Ovary (tissue), 10 donors: ENCODE results near the gene RAB27B. TPM values are rescaled to one million over a fixed set of nuclear protein-coding genes. Genes with fewer than 3 reads are reported as not detected.

ENCODE experiments used
- DNase-seq, 5 donors: peaks; one replicate each; pipeline ENCODE4 v3.0.0-alpha.2; 2019 to 2020
- H3K27ac ChIP-seq, 2 donors: fragments of 200-600 bp; one replicate each; pipeline versions ENCODE4 v1.5.1 to v1.8.0; 2019 to 2022
- H3K27me3 ChIP-seq: fragments of 200-600 bp; one replicate; pipeline ENCODE4 v1.8.0; 2022
- H3K36me3 ChIP-seq: fragments of 200-600 bp; sonication (generic); one replicate; pipeline ENCODE4 v1.5.1; 2019
- H3K4me1 ChIP-seq: one replicate; pipeline ENCODE4 v1.8.1; 2013; ENCODE audit warnings: mild to moderate bottlenecking, moderate library complexity; ENCODE audit not compliant: insufficient read depth
- H3K4me3 ChIP-seq: fragments of 200-600 bp; sonication (generic); one replicate; pipeline ENCODE4 v1.5.1; 2017
- H3K9me3 ChIP-seq, 2 donors: fragments of 200-600 bp in 1 of 2; sonication (generic) in 1 of 2; one replicate each; pipeline versions ENCODE4 v1.5.1 to v1.8.1; 2013 to 2019; ENCODE audit warnings: mild to moderate bottlenecking in 1 of 2, moderate library complexity in 1 of 2
- EP300 ChIP-seq: sonication (generic); formaldehyde crosslinking; IDR thresholded peaks from one replicate; pipeline ENCODE4 v1.6.1; 2017; ENCODE audit warnings: antibody characterized with exemption
- POLR2A ChIP-seq: fragments of 450-650 bp; IDR thresholded peaks from one replicate; pipeline ENCODE4 v1.6.1; 2017; ENCODE audit warnings: antibody characterized with exemption, mild to moderate bottlenecking, moderate library complexity
- WGBS, 3 donors: extraction: QIAGEN DNeasy Blood & Tissue Kit in 1 of 3; methylation state at CpG; one replicate each; pipeline versions ENCODE4 v1.1.5 to v1.1.7; 2013 to 2017; 5-methylcytosine and 5-hydroxymethylcytosine counted together
- intact Hi-C, 4 donors: fragments of 100-400 bp; cut with DNase I; formaldehyde crosslinking; loops; one replicate each; pipeline versions ENCODE4 v1.11.0 to v1.15.1; 2022 to 2023
- long read RNA-seq, 3 donors: library from polyadenylated mRNA in 2 of 3; unstranded in 2 of 3; transcript quantifications; one replicate each; pipeline ENCODE4 v2.0.0 and lab custom pipeline, GENCODE V29; 2021 to 2026
- polyA plus RNA-seq, 2 donors: library from polyadenylated mRNA; stranded (reverse); fragments of 200-250 nt in 1 of 2; fragments of 350-450 nt in 1 of 2; fragmentation: Illumina TruSeq in 1 of 2; extraction: RNeasy Lipid Tissue Mini Kit (QIAGEN cat#74804) in 1 of 2; gene quantifications; one replicate each; pipeline ENCODE4 v1.2.3, GENCODE V29; 2013 to 2014
- total RNA-seq, 7 donors: library from RNA; depleted of rRNA in 2 of 7; stranded (reverse); fragments of >200 nt in 2 of 7; fragmentation: NEBNext Ultra II Directional in 3 of 7; extraction: Animal tissue kit (Norgen Biotek cat#: 25700) in 3 of 7; gene quantifications; one replicate each; pipeline versions ENCODE4 v1.1.0 to v1.2.4, GENCODE V29; 2016 to 2023
- TF ChIP-seq, protein P1 (sequence below), 3 donors: fragments of 450-650 bp in 2 of 3; fragments of 200-600 bp in 1 of 3; IDR thresholded peaks; one replicate each; pipeline versions ENCODE4 v1.5.1 to v1.8.0; 2016 to 2022; ENCODE audit warnings: antibody characterized with exemption in 3 of 3, mild to moderate bottlenecking in 1 of 3
- donor health status: DM: no; HTN: no; CAD: no; lungs with moderate emphysema.
- donor health status: DM: no; HTN: no; CAD: no.
- donor health status: Bipolar disorder and iron deficiency.
- donor health status: DM: yes; HTN: yes; CAD: no.
- donor health status: DM: no; HTN: no; CAD: no.
- donor health status: DM: yes; HTN: yes; CAD: no.

Gene RAB27B, protein sequence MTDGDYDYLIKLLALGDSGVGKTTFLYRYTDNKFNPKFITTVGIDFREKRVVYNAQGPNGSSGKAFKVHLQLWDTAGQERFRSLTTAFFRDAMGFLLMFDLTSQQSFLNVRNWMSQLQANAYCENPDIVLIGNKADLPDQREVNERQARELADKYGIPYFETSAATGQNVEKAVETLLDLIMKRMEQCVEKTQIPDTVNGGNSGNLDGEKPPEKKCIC
- total RNA-seq: 1 to 10 TPM in 1 of 7 donors, under 1 TPM in 6; 0.05 to 3.9 (median 0.12) TPM
- polyA plus RNA-seq: 1 to 10 TPM in 1 of 2 donors, under 1 TPM in 1; 0.08 to 1.9 TPM
- long read RNA-seq, donor 1, full-length matches to known transcripts: 1 of 2 reads
- long read RNA-seq, donor 1, partial matches to known transcripts: 0 of 2 reads
- long read RNA-seq, donor 1, other reads (novel, unspliced or antisense): 1 of 2 reads
- long read RNA-seq, donor 2: 0 reads
- long read RNA-seq, donor 3: 0 reads

DNA sequence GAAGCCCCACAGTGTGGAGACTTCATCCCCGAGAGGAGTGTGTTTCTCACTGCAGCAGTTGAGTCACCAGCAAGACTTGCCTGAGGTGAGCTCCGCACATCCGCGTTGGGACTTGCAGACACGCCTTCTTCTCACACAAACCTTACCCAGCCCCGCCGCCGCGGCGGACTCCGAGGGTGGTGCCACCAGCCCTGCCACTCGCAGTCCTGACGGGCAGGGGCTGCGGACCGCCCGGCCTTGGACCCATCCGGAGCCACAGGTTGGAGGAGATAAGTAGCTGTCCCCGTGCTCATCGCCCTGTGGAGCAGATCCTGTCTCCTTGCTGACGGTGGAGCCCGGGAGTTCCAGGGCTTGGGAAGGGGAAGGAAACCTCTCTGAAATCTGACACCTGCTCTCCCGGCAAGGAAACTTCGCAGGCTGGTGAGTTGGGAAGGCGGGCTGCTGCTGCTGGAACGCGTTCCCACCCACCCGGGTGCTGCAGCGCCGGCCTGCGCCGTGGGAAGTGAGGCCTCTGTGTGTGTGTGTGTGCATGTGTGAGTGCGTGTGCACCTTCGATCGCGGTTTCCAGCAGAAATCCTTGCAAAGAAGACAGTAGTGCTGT, at the start of gene RAB27B:
Gene RAB27B, plus strand, starts transcription at position 197 of the 601 bp plus-strand sequence. CDS start 49,109 bp downstream, outside the sequence.
- 0 to 1% (median 1%) methylated on average over 35 of the region's 35 CpGs for WGBS, 3 donors
- TF ChIP-seq, protein P1, sequence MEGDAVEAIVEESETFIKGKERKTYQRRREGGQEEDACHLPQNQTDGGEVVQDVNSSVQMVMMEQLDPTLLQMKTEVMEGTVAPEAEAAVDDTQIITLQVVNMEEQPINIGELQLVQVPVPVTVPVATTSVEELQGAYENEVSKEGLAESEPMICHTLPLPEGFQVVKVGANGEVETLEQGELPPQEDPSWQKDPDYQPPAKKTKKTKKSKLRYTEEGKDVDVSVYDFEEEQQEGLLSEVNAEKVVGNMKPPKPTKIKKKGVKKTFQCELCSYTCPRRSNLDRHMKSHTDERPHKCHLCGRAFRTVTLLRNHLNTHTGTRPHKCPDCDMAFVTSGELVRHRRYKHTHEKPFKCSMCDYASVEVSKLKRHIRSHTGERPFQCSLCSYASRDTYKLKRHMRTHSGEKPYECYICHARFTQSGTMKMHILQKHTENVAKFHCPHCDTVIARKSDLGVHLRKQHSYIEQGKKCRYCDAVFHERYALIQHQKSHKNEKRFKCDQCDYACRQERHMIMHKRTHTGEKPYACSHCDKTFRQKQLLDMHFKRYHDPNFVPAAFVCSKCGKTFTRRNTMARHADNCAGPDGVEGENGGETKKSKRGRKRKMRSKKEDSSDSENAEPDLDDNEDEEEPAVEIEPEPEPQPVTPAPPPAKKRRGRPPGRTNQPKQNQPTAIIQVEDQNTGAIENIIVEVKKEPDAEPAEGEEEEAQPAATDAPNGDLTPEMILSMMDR (IDR thresholded peaks at IDR 0.05): no peak
- TF ChIP-seq EP300 (no peak), POLR2A (no peak)
- Histone ChIP-seq H3K27me3 (no peaks in the 10 kb centered on the region), H3K4me3 (peak within 1 kb of the TSS; percentile 46), H3K9me3 (no peaks in the 10 kb centered on the region), H3K27ac (no peak within 1 kb of the TSS), H3K4me1 (peaks cover 5% of the 10 kb centered on the region), H3K36me3 (no peaks in the 10 kb centered on the region)
- peak; percentile 32 to 62 (median 42) for DNase-seq
- intact Hi-C loops: no loop called here

DNA sequence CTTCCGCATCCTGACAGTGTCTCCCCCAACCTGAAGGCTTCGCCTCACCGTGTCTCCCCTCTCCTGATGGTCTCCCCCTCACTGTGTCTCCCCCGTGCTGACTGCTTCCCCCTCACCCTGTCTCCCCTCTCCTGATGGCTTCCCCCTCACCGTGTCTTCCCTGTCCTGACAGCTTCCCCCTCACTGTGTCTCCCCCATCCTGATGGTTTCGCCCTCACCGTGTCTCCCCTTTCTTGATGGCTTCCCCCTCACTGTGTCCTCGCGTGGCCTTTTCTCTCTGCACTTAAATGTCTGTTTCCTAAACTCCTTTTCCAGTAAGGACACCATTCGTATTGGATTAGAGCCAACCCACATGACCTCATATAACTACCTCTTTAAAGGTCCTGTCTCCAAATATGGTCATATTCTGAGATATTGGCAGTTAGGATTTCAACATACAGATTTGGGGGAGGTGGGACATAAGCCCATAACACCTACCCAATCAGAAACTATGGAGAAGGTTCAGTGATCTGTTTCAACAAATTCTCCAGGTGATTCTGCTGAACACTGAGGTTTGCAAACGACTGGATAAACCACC, 47.9 kb upstream of the RAB27B start:
- Histone ChIP-seq H3K4me1 (peaks cover under 1% of the 10 kb centered on the region), H3K4me3 (no peak overlapping the region), H3K27me3 (no peaks in the 10 kb centered on the region), H3K9me3 (no peaks in the 10 kb centered on the region), H3K27ac (no peak overlapping the region), H3K36me3 (no peaks in the 10 kb centered on the region)
- no peak for DNase-seq
- TF ChIP-seq EP300 (no peak), POLR2A (no peak)
- TF ChIP-seq, protein P1 (IDR thresholded peaks at IDR 0.05): no peak
- intact Hi-C loops: no loop called here
- WGBS, 3 donors: 78 to 82% (median 81%) methylated on average over 11 of the region's 11 CpGs

DNA sequence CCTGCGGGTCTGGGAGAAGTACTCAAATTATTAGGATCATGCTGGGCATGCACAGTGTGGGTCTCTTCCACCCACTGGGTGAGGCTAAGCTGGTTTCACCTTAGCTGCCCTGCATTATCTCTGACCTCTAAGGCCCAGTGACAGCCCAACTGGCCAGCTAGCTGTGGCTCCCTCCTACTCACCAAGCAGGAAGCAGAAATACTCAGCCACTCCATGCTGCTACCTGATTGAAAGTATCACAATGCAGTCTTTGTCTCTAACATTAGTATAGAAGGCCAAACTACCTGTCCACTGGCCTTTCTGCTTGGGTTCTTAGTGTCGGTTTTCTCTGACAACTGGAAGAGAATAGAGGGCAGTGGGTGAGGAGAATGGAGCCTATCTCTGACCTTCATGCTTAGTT, 47.3 kb upstream of the RAB27B start:
- DNase-seq: no peak
- intact Hi-C loops: no loop called here
- Histone ChIP-seq H3K4me3 (no peak overlapping the region), H3K36me3 (no peaks in the 10 kb centered on the region), H3K27me3 (no peaks in the 10 kb centered on the region), H3K4me1 (no peaks in the 10 kb centered on the region), H3K27ac (no peak overlapping the region), H3K9me3 (no peaks in the 10 kb centered on the region)
- TF ChIP-seq POLR2A: no peak
- TF ChIP-seq, protein P1 (IDR thresholded peaks at IDR 0.05): no peak
- no peak for TF ChIP-seq EP300
- WGBS, 3 donors: 90 to 97% (median 92%) methylated on average over 2 of the region's 2 CpGs

DNA sequence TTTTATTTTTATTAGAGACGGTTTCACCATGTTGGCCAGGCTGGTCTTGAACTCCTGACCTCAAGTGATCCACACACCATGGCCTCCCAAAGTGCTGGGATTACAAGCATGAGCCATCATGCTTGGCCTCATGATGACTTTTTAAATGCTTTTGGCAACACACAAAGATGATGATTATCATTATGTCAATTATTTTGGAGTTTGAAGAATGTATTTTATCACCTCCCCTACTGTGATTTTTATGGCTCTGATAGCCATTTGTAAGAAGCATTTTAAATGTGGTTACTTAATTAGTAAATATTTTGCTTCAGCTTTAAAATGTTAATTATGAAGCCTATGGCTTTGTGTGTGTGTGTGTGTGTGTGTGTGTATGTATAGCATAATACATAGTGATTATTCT, 45.1 kb upstream of the RAB27B start:
- intact Hi-C loops: no loop called here
- no peaks in the 10 kb centered on the region for H3K9me3 ChIP-seq
- H3K27ac ChIP-seq: no peak overlapping the region
- H3K36me3 ChIP-seq: no peaks in the 10 kb centered on the region
- WGBS, 3 donors: 47 to 69% (median 51%) methylated on average over 1 of the region's 1 CpG
- TF ChIP-seq, protein P1 (IDR thresholded peaks at IDR 0.05): no peak
- no peak for TF ChIP-seq POLR2A
- no peaks in the 10 kb centered on the region for H3K4me1 ChIP-seq
- no peak for DNase-seq
- no peak overlapping the region for H3K4me3 ChIP-seq
- H3K27me3 ChIP-seq: no peaks in the 10 kb centered on the region
